GM21528 (cell line): ENCODE results near the gene HACD2.

ENCODE experiments used
- ATAC-seq: cut with Tn5 transposase; IDR thresholded peaks from one replicate; pipeline ENCODE4 v1.9.1; 2021; ENCODE audit warnings: mild to moderate bottlenecking, moderate library complexity; ENCODE audit not compliant: unreplicated experiment, low FRiP score

Gene HACD2

DNA sequence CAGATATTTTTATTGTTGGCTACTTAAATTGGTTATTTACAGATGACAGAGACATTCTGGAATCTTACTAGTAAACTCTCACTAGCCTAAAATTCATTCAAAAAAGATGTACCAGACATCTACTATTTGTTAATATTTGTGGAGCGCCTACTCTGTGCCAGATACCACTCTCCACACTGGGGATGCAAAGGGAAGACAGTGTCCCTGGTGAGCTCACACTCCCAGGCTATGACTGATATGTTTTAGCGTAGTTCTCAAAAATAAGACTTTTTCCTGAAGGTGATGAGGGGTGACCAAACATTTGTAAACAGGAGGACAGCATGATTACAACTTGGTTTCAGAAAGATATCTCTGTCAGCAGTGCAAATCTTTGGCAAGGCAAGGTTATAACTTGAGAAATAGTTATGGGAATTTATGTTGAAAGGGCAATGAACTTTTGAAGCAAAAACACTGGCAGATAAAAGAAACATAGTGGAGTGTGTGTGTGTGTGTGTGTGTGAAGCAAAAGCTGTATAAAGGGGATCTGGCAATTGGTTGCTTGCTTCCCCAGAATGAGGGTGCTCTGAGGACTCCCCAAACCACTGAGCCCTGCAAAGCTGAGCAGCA, 51.2 kb downstream of the HACD2 start:
- ATAC-seq: no peak

DNA sequence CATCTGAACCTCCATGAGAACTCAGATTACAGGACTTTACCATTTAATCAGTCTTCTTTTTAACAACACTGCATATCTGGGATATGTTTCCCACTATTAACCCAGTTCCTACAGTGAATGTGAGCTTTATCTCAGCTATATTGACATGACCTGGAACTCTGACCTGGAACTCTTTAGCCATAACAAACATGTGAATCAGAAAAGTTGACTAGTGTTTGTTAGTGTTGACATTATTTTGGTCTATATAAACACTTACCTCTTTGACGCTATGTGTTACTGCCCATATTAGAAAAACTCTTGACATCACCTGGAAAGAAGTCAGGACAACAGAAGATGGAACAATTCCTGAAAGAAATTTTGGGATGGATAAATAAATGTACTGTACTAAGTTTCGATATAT, 56.7 kb downstream of the HACD2 start:
- ATAC-seq: no peak

DNA sequence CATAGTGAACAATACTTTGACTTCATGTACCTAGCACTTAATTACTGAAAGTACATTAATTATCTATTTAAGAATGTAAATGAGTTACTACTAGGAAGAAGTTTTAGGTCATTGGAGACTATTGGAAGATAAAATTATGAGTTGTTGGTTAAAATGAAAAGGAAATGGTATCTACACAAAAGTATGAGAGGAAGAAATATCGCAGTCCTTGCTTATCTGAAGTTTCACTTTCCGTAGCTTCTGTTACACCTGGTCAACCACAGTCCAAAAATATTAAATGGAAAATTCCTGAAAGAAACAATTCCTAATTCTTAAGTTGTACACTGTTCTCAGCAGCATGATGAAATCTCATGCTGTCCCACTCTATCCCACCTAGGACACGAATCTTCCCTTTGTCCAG, 57.8 kb downstream of the HACD2 start:
- no peak for ATAC-seq

GRCh38 chr3:123526474-123526873, 58.4 kb downstream of the HACD2 start:
- no peak for ATAC-seq

DNA sequence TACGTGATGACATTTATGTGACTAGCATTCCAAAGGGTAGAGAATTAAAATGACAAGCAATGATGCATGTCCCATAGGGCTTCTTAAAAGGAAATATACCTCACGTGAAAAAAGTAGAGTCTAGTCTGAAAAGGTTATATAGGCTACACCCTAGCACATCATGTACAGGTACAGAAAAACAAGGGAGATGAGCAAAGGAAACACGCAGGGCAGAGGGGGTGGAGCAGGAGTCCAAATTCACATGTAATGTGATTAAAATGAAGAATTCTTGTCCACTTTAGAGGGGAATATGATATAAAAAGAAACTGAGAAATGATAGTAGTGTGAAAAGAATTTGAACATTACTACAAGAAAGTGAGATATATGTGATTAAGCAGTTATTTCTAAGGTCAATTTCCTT, 59.4 kb downstream of the HACD2 start:
- no peak for ATAC-seq

- ATAC-seq: no peak
Observed at GRCh38 chr3:123524981-123525380, 59.9 kb downstream of the HACD2 start.

DNA sequence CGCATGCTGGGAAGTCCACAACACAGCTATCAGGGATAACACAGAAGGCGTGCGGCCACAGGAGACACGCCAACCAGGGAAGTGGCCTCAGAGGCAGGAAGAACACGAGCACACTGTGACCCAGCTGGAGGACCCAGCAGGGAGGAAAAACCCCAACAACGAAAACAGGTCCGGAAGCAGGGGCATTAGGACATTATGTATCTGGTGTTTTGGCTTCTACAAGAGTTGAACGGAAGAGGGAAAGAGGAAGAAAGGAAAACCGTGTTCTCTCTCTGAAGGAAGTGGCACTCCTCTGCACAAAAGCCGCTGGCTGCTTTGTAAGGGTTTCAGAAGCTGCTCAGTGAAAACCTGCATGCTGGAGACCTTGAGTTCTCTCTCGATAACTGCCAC, 61.8 kb downstream of the HACD2 start:
- no peak for ATAC-seq

DNA sequence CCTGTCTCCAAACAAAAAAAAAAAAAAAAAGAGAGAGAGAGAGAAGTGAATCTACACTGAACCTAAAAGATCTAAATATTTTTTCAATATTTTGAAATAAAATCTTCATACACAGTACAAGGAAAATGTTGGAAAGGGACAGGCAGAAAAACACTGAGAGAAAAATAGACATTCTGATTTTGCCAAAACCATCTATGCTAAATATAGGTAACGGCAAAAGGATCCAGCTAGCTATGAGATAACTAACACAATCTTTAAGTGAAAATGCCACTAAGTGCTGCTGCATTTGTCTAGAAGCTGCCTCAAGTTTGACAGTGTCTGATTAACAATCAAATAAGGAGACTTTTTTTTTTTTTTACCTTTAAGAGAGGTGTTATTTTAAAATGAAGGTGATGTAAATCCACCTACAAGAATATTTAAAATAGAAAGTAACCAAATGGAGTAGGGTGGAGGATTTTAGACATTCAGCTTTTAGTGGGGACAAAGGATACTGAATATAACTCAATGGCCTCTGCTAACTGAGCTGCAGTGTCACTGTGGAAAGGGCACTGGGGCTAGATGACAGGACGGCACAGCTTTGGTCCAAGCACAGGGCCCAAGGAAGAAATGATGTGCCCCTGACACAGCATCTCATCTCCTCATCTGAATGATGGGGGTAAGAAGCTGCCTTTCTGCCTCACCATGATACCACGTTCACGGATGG, 62.4 kb downstream of the HACD2 start:
- no peak for ATAC-seq

GRCh38 chr3:123521179-123521969, 63.5 kb downstream of the HACD2 start:
- no peak for ATAC-seq

GRCh38 chr3:123520656-123521055, 64.2 kb downstream of the HACD2 start:
- ATAC-seq: no peak

DNA sequence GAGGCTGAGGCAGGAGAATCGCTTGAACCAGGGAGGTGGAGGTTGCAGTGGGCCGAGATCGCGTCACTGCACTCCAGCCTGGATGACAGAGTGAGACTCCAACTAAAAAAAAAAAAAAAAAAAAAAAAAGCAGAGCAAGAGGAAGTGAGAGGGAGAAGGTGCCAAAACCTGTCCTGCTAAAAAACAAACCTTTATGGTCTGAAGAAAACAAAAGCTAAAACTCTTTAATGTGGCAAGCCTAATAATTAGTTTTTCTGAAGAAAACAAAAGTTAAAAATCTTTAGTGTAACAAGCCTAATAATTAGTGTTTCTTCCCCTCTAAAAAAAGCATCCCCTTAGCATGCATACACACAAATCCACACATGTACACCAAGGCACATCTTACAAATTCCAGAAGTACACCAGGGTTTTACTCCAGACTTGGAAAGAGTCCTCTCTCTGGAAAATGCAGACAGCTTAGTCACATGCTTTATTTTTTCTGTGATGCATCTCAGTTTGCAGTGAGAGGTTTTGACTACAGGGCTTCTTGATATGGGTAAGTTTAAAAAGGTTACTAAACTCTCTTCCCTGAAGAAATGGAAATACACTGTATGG, 65.9 kb downstream of the HACD2 start:
- no peak for ATAC-seq

DNA sequence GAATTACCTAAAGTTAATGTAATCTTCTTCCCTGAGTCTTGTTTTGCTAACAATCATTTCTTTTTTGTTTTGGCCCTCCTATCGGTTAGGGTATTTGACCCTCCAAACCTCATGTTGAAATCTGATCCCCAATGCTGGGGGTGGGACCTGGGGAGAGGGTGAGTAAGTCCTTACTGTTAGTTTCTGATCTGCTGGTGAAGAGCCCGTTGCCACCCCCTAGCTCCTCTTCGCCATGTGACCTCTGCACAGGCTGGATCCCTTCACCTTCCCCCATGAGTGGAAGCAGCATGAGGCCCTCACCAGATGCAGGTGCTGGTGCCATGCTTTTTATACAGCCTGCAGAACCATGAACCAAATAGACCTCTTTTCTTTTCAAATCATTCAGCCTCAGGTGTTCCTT, 73.1 kb downstream of the HACD2 start:
- ATAC-seq: no peak

DNA sequence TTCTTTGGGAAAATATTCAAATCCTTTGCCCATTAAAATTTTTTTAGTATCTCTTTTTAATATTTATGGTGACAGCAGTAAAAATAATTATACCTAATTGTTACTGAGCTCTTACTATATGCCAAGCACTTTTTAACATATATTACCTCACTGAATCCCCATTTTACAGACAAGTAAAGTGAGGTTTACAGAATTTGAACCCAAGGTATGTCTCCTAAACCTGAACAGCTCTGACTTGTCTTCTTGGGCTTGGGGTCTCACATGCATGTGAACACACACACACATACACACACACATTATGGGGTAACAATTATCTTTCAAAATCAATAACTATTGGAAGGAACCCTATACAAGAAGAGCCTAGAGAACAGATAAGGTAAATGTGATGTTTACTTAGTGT, 73.8 kb downstream of the HACD2 start:
- ATAC-seq: no peak

DNA sequence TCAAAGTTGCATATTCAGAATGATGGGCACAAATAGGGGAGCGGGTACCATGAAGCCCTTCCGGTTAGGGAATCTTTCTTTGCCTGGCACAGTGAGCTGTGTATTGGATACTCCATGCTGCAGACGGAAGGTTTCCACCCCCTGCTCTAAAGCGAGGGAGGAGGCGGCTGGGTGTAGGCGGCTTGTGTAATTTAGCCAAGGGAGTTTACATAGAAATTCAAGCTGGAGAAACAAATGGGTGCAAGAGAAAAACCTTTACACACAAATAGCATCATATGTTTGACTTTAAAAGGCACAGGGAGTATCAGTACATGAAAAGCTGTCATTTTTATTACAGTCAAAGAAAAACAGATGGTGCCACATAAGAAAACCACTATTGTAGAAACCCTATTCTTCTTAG, 76.7 kb downstream of the HACD2 start:
- no peak for ATAC-seq

DNA sequence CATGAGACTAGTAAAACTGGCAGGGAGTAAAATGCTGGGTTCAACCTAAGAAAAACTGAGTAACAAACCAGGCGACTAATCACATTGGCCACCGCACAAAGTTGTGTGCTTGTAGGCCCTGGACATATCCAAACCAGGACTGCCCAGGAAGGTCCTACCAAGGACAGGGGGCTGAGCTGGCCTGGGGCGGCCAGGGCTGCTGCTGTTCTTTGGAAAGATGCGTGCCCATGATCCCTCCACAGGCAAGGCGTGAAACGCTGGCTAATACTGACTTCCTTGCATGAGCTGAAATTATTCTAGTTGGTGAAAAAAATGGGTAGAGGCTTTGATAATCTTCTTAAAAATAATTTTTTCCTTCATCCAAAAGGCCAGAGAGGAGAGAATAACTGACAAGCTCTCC, 79.0 kb downstream of the HACD2 start:
- no peak for ATAC-seq

GRCh38 chr3:123503203-123503602, 81.7 kb downstream of the HACD2 start:
- no peak for ATAC-seq

GRCh38 chr3:123499322-123499721, 85.5 kb downstream of the HACD2 start:
- no peak for ATAC-seq

- ATAC-seq: no peak
Observed at GRCh38 chr3:123498761-123499160, 86.1 kb downstream of the HACD2 start.

DNA sequence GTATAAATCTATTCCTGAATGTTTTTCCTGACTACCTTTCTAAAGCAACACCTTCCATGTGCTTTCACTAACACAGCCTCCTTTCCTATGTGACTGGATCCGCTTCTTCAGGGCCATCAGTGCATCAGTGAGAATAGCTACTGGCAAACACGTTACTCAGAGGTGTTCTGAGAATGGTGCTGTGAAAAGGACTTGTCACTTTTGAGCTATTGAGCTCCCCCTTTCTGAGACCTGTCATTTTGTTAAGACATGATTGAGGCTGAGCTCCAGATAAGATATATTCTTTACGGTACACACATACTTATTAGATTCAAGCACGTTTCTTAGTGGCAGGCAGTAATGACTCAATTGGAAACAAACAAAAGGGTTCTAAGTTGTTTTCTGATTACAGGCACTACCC, 90.9 kb downstream of the HACD2 start:
- ATAC-seq: no peak

DNA sequence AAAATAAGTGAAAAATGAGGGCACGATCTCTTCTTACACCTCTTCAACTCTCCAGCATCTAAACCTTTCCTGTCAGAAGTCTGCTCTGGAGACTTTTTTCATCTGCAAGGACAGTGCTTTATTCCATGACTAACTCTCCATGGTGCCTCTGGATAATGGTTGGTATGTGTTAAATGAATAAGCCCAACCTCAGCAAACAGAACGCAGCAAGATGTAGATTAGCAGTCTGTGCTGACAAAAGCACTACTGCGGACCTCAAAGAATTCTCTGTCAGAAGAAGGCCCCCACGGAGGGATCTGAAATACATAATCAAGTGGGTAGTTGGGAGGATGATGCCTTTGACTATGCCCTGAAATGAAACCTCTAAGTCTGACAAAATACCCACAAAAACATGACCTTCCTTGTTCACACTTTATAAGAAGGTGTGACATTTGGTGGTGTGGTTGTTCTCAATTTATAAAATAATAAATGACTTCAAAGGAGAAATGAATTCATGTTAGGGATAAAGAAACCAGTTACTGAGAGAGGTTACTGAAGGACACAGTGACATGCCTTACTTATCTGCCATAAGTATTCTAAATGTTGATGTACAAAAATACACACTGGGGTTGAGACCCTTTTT, 92.8 kb downstream of the HACD2 start:
- ATAC-seq: no peak

DNA sequence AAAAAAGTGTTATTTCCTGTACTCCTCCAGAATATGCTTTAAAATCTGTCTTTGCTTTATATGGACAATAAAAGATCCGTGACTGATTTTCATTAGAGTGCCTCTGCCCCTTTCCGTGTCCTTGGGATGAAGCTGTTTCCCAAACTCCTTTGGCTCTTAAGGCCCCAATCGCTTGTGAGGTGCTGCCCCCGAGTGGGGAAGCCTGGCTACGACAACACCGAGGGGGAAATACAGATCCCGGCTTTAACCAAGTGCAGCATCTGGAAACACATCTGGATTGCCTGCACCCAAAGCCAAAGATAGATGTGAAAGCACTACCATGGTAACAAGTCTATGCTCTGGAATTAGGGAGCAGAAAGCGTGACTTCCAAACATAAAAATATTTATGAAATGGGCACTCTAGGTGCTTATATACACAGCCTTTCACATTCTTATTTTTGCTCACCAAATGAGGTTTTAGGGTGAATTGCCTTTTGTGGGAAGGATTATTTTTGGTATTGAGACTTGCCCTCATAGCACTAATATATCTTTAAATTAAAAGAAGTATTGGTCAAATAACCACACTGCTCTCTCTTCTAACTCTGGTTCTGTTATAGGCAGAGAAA, 95.4 kb downstream of the HACD2 start:
- no peak for ATAC-seq
